Activated CD8-positive, alpha-beta T cell treated with anti-CD3 and anti-CD28 coated beads, Interleukin-2, amount 10 ng/mL, durations not matched to agents 7 days and 5 days (primary cell): Measurements from ENCODE around the gene DCTN3. TPM values are rescaled to one million over a fixed set of nuclear protein-coding genes. Genes with fewer than 3 reads are reported as not detected.

Experiments used
- ATAC-seq: fragments of 150-1000 bp; cut with Tn5 transposase; one replicate; pipeline ENCODE4 v1.10.0; 2021; ENCODE audit warnings: moderate library complexity
- CTCF ChIA-PET: fragments of 350-600 bp; sonication (Branson Sonifier 250); formaldehyde crosslinking; loops from one replicate; lab custom pipeline; 2021; ENCODE audit warnings: antibody characterized with exemption; lab: Charles Lee
- POLR2A ChIA-PET: fragments of 350-600 bp; sonication (Branson Sonifier 250); formaldehyde crosslinking; loops from one replicate; lab custom pipeline; 2021; ENCODE audit warnings: antibody characterized with exemption; lab: Charles Lee
- DNase-seq: peaks from one replicate; pipeline ENCODE4 v3.0.0-alpha.2; 2020
- H3K27ac Mint-ChIP-seq: one replicate; pipeline ENCODE4 v1.8.0; 2021; ENCODE audit warnings: mild to moderate bottlenecking, mixed read lengths
- H3K27me3 Mint-ChIP-seq: one replicate; pipeline ENCODE4 v1.8.0; 2021; ENCODE audit warnings: low read depth, mixed read lengths
- H3K36me3 Mint-ChIP-seq: one replicate; pipeline ENCODE4 v1.8.0; 2021; ENCODE audit warnings: low read depth, mixed read lengths
- H3K4me1 Mint-ChIP-seq: one replicate; pipeline ENCODE4 v1.8.0; 2021; ENCODE audit warnings: low read depth, mixed read lengths
- H3K4me3 Mint-ChIP-seq: one replicate; pipeline ENCODE4 v1.8.0; 2021; ENCODE audit warnings: mild to moderate bottlenecking, mixed read lengths
- H3K9me3 Mint-ChIP-seq: one replicate; pipeline ENCODE4 v1.8.0; 2022; ENCODE audit warnings: mixed read lengths; ENCODE audit not compliant: insufficient read depth
- total RNA-seq, 2 experiments: library from RNA; stranded (reverse); gene quantifications; one replicate each; pipeline ENCODE4 v1.2.3, GENCODE V29; 2021

Gene DCTN3
- total RNA-seq, 2 experiments from 2014 or later, result 134 to 140 TPM

- DNase-seq, result no peak
- no peaks in the 10 kb centered on the region for H3K36me3 Mint-ChIP-seq
- POLR2A ChIA-PET, result interaction anchor here (0.7 kb wide), 1 partner anchor 1393 kb away, joined by 3 read pairs; no protein-coding TSS in a partner anchor
- no peak for ATAC-seq
- H3K9me3 Mint-ChIP-seq, result no peaks in the 10 kb centered on the region
- CTCF ChIA-PET, result interaction anchor here (1.4 to 1.9 kb wide), 3 partner anchors 15 to 185 kb away, joined by 3 to 6 read pairs (median 5); no protein-coding TSS in a partner anchor
- H3K4me1 Mint-ChIP-seq, result peaks cover 25% of the 10 kb centered on the region
- H3K4me3 Mint-ChIP-seq, result peak overlapping the region; percentile 12
- no peak overlapping the region for H3K27ac Mint-ChIP-seq
- peaks cover 76% of the 10 kb centered on the region for H3K27me3 Mint-ChIP-seq
These were observed 31.3 kb downstream of the DCTN3 start for GRCh38 chr9:34588671-34589635.

GRCh38 chr9:34587271-34587670, 33.0 kb downstream of the DCTN3 start:
- DNase-seq, result no peak
- Mint-ChIP-seq H3K4me1 (peaks cover 23% of the 10 kb centered on the region), H3K9me3 (no peaks in the 10 kb centered on the region), H3K36me3 (no peaks in the 10 kb centered on the region), H3K27ac (no peak overlapping the region), H3K4me3 (no peak overlapping the region), H3K27me3 (peaks cover 70% of the 10 kb centered on the region)
- ChIA-PET CTCF (interaction anchor here (0.7 to 1.8 kb wide), 6 partner anchors 11 to 184 kb away, joined by 3 to 6 read pairs (median 4); partner anchors contain the start of gene DCTN3), POLR2A (interaction anchor here (0.6 kb wide), 1 partner anchor 25 kb away, joined by 5 read pairs; the partner anchor contains the start of gene RPP25L)
- no peak for ATAC-seq

- H3K4me3 Mint-ChIP-seq, result no peak overlapping the region
- no peaks in the 10 kb centered on the region for H3K36me3 Mint-ChIP-seq
- no peaks in the 10 kb centered on the region for H3K9me3 Mint-ChIP-seq
- peaks cover 68% of the 10 kb centered on the region for H3K27me3 Mint-ChIP-seq
- ATAC-seq (no peak), DNase-seq (no peak)
- ChIA-PET CTCF (no interaction called here), POLR2A (no interaction called here)
- no peak overlapping the region for H3K27ac Mint-ChIP-seq
- peaks cover 16% of the 10 kb centered on the region for H3K4me1 Mint-ChIP-seq
These were observed 34.2 kb downstream of the DCTN3 start for GRCh38 chr9:34585946-34586669.

GRCh38 chr9:34584970-34585369, 35.3 kb downstream of the DCTN3 start:
- H3K27me3 Mint-ChIP-seq, result peaks cover 67% of the 10 kb centered on the region
- DNase-seq, result no peak

GRCh38 chr9:34582787-34583186, 37.5 kb downstream of the DCTN3 start:
- DNase-seq (no peak), ATAC-seq (no peak)
- POLR2A ChIA-PET, result no interaction called here
- no peaks in the 10 kb centered on the region for H3K9me3 Mint-ChIP-seq
- H3K4me1 Mint-ChIP-seq, result no peaks in the 10 kb centered on the region
- H3K36me3 Mint-ChIP-seq, result no peaks in the 10 kb centered on the region
- no peak overlapping the region for H3K4me3 Mint-ChIP-seq
- H3K27ac Mint-ChIP-seq, result no peak overlapping the region
- CTCF ChIA-PET, result interaction anchor here (2.4 to 2.6 kb wide), 2 partner anchors 9 to 20 kb away, joined by 8 to 19 read pairs; no protein-coding TSS in a partner anchor
- H3K27me3 Mint-ChIP-seq, result peaks cover 68% of the 10 kb centered on the region

More at GRCh38 chr9:34584970-34585369, 35.3 kb downstream of the DCTN3 start:
- Mint-ChIP-seq H3K9me3 (no peaks in the 10 kb centered on the region), H3K27ac (no peak overlapping the region), H3K4me3 (no peak overlapping the region), H3K4me1 (peaks cover 5% of the 10 kb centered on the region), H3K36me3 (no peaks in the 10 kb centered on the region)
- no peak for ATAC-seq
- ChIA-PET CTCF (no interaction called here), POLR2A (no interaction called here)

GRCh38 chr9:34581318-34581717, 39.0 kb downstream of the DCTN3 start:
- no peak overlapping the region for H3K4me3 Mint-ChIP-seq
- H3K9me3 Mint-ChIP-seq, result no peaks in the 10 kb centered on the region
- no peak for DNase-seq
- no peaks in the 10 kb centered on the region for H3K36me3 Mint-ChIP-seq
- POLR2A ChIA-PET, result no interaction called here
- ATAC-seq, result no peak
- H3K4me1 Mint-ChIP-seq, result peaks cover 5% of the 10 kb centered on the region
- CTCF ChIA-PET, result interaction anchor here (1.2 to 2.6 kb wide), 3 partner anchors 10 to 53 kb away, joined by 6 to 19 read pairs (median 8); no protein-coding TSS in a partner anchor
- no peak overlapping the region for H3K27ac Mint-ChIP-seq
- H3K27me3 Mint-ChIP-seq, result peaks cover 66% of the 10 kb centered on the region

- H3K4me3 Mint-ChIP-seq, result no peak overlapping the region
- DNase-seq, result no peak
- ATAC-seq, result no peak
- H3K27me3 Mint-ChIP-seq, result peaks cover 66% of the 10 kb centered on the region
- H3K9me3 Mint-ChIP-seq, result no peaks in the 10 kb centered on the region
- ChIA-PET POLR2A (no interaction called here), CTCF (interaction anchor here (1.2 to 1.9 kb wide), 2 partner anchors 12 to 24 kb away, joined by 4 to 7 read pairs; no protein-coding TSS in a partner anchor)
- no peaks in the 10 kb centered on the region for H3K36me3 Mint-ChIP-seq
- peaks cover 5% of the 10 kb centered on the region for H3K4me1 Mint-ChIP-seq
- H3K27ac Mint-ChIP-seq, result no peak overlapping the region
These were observed 39.9 kb downstream of the DCTN3 start for GRCh38 chr9:34580358-34580757.

GRCh38 chr9:34579808-34580163, 40.5 kb downstream of the DCTN3 start:
- POLR2A ChIA-PET, result no interaction called here

GRCh38 chr9:34579104-34579807, 41.0 kb downstream of the DCTN3 start:
- H3K36me3 Mint-ChIP-seq, result no peaks in the 10 kb centered on the region

More at GRCh38 chr9:34579808-34580163, 40.5 kb downstream of the DCTN3 start:
- Mint-ChIP-seq H3K4me3 (no peak overlapping the region), H3K36me3 (no peaks in the 10 kb centered on the region), H3K4me1 (peaks cover 5% of the 10 kb centered on the region), H3K27ac (no peak overlapping the region), H3K9me3 (no peaks in the 10 kb centered on the region), H3K27me3 (peaks cover 62% of the 10 kb centered on the region)
- no peak for DNase-seq
- CTCF ChIA-PET, result interaction anchor here (0.8 to 1.9 kb wide), 3 partner anchors 12 to 176 kb away, joined by 3 to 7 read pairs (median 4); no protein-coding TSS in a partner anchor
- ATAC-seq, result no peak

GRCh38 chr9:34578241-34579103, 41.8 kb downstream of the DCTN3 start:
- POLR2A ChIA-PET, result no interaction called here
- no peak for DNase-seq
- CTCF ChIA-PET, result interaction anchor here (0.8 to 1.9 kb wide), 2 partner anchors 25 to 175 kb away, joined by 3 to 7 read pairs; no protein-coding TSS in a partner anchor
- Mint-ChIP-seq H3K4me3 (no peak overlapping the region), H3K27me3 (peaks cover 61% of the 10 kb centered on the region), H3K9me3 (no peaks in the 10 kb centered on the region), H3K27ac (no peak overlapping the region), H3K36me3 (no peaks in the 10 kb centered on the region), H3K4me1 (peaks cover 5% of the 10 kb centered on the region)
- ATAC-seq, result peak; percentile 38

More at GRCh38 chr9:34579104-34579807, 41.0 kb downstream of the DCTN3 start:
- H3K27ac Mint-ChIP-seq, result no peak overlapping the region
- ChIA-PET CTCF (interaction anchor here (0.8 to 1.9 kb wide), 3 partner anchors 13 to 175 kb away, joined by 3 to 7 read pairs (median 4); no protein-coding TSS in a partner anchor), POLR2A (no interaction called here)
- no peaks in the 10 kb centered on the region for H3K9me3 Mint-ChIP-seq
- ATAC-seq, result no peak
- peaks cover 61% of the 10 kb centered on the region for H3K27me3 Mint-ChIP-seq
- peaks cover 5% of the 10 kb centered on the region for H3K4me1 Mint-ChIP-seq
- H3K4me3 Mint-ChIP-seq, result no peak overlapping the region
- DNase-seq, result no peak
